ENCODE measurements around the gene ATP8B3.

ATP8B3 gene

DNA sequence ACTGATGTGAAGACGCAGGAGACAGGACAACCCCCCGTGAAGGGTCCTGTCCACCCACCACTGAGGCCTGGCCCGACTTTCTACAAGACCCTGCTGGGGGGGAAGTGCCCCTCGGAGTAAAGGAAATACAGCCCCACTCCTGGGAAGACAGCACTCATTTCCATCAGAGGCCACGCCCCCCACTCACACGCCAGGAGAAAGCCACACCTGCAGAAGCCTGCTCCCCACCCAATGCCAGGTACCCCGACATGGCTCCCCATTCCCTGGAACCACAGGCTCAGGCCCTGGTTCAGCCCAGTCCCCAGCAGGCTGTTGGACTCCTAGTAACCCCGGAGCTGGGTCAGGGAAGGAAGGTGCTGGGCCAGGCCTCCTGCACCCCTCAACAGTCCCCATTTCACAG is 10.9 kb upstream of the ATP8B3 start:
- no peak for ATAC-seq (replicated peaks)
- Mint-ChIP-seq H3K27ac (no peak overlapping the region), H3K4me3 (no peak overlapping the region), H3K4me1 (peaks cover 8 to 11% of the 10 kb centered on the region in 2 donors), H3K36me3 (peaks cover 29 to 37% of the 10 kb centered on the region in 2 donors), H3K9me3 (no peaks in the 10 kb centered on the region), H3K27me3 (no peaks in the 10 kb centered on the region)
- DNase-seq, result no peak

- Mint-ChIP-seq H3K4me1 (peaks cover 8 to 11% of the 10 kb centered on the region in 2 donors), H3K27me3 (no peaks in the 10 kb centered on the region), H3K9me3 (no peaks in the 10 kb centered on the region), H3K36me3 (peaks cover 29 to 38% of the 10 kb centered on the region in 2 donors), H3K4me3 (no peak overlapping the region), H3K27ac (no peak overlapping the region)
- no peak for ATAC-seq (replicated peaks)
- DNase-seq, result no peak
These were observed 10.1 kb upstream of the ATP8B3 start for GRCh38 chr19:1822210-1822609.

GRCh38 chr19:1819341-1820255 is 7.5 kb upstream of the ATP8B3 start:
- Mint-ChIP-seq H3K4me3 (no peak overlapping the region), H3K27ac (no peak overlapping the region), H3K36me3 (peaks cover 36 to 42% of the 10 kb centered on the region in 2 donors), H3K27me3 (no peaks in the 10 kb centered on the region), H3K9me3 (no peaks in the 10 kb centered on the region), H3K4me1 (peaks cover 0 to 3% of the 10 kb centered on the region in 2 donors)
- no peak for DNase-seq
- ATAC-seq (replicated peaks), result no peak

GRCh38 chr19:1818549-1819195 is 6.6 kb upstream of the ATP8B3 start:
- peaks cover 2 to 5% of the 10 kb centered on the region in 2 donors for H3K4me1 Mint-ChIP-seq
- ATAC-seq (replicated peaks), result no peak
- H3K36me3 Mint-ChIP-seq, result peaks cover 35 to 36% of the 10 kb centered on the region in 2 donors
- H3K27ac Mint-ChIP-seq, result no peak overlapping the region
- no peaks in the 10 kb centered on the region for H3K9me3 Mint-ChIP-seq
- H3K27me3 Mint-ChIP-seq, result no peaks in the 10 kb centered on the region
- DNase-seq, result no peak
- no peak overlapping the region for H3K4me3 Mint-ChIP-seq

GRCh38 chr19:1817553-1818179 is 5.6 kb upstream of the ATP8B3 start:
- Mint-ChIP-seq H3K36me3 (peaks cover 32 to 35% of the 10 kb centered on the region in 2 donors), H3K27me3 (no peaks in the 10 kb centered on the region), H3K9me3 (no peaks in the 10 kb centered on the region), H3K4me3 (no peak overlapping the region), H3K4me1 (peaks cover 12 to 13% of the 10 kb centered on the region in 2 donors), H3K27ac (no peak overlapping the region)
- ATAC-seq (replicated peaks) (no peak), DNase-seq (no peak)

GRCh38 chr19:1816530-1817298 is 4.6 kb upstream of the ATP8B3 start:
- peaks cover 24 to 27% of the 10 kb centered on the region in 2 donors for H3K36me3 Mint-ChIP-seq

DNA sequence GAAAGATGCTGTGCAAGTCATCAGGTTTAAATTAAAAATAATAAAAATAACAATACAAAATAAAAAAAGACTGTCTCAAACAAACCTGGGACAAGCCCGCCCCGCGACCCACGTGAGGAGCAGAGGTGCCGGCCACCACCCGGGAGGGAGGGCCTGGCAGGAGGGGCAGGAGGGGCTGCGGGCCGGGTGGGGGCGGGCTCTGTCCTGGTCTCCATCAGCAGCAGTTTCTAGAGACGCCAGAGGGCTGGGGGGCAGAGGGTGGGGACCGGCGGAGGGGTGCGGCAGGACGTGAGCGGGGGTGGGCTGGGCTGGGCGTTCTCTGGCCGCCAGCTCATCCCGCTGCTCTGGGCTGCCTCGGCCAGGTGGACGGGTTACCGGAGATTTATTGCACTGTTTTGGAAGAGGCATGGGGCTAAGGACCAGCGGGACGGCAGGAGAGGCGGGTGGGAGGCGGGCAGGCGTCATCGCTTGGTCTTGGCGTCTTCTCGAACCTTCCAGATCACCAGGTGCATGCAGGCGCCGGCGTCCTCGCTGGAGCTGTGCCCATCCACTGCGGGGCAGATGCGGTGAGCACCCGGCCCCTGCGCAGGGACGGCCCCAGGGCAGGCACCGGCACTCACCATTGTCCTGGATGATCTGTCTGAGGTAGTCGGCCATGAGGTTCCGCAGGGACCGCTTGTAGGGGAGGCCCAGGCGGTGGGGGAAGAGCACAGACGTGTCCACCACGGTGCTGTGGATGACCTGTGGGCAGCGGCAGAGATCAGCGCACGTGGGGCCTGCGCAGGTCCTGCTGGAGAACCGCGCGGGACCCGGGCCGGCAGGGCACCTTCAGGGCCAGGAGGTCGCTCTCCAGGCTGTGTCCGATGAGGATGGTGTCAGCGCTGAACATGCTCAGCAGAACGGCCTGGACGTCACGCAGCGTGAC is 3.8 kb upstream of the ATP8B3 start:
- ATAC-seq (replicated peaks) (no peak), DNase-seq (no peak)
- no peak overlapping the region for H3K4me3 Mint-ChIP-seq
- no peaks in the 10 kb centered on the region for H3K27me3 Mint-ChIP-seq
- peaks cover 18 to 20% of the 10 kb centered on the region in 2 donors for H3K4me1 Mint-ChIP-seq
- no peaks in the 10 kb centered on the region for H3K9me3 Mint-ChIP-seq
- peaks cover 18 to 21% of the 10 kb centered on the region in 2 donors for H3K36me3 Mint-ChIP-seq
- H3K27ac Mint-ChIP-seq, result no peak overlapping the region

More at GRCh38 chr19:1816530-1817298, 4.6 kb upstream of the ATP8B3 start:
- Mint-ChIP-seq H3K27ac (no peak overlapping the region), H3K4me3 (no peak overlapping the region), H3K27me3 (no peaks in the 10 kb centered on the region), H3K9me3 (no peaks in the 10 kb centered on the region), H3K4me1 (peaks cover 17 to 18% of the 10 kb centered on the region in 2 donors)
- DNase-seq (no peak), ATAC-seq (replicated peaks) (no peak)

DNA sequence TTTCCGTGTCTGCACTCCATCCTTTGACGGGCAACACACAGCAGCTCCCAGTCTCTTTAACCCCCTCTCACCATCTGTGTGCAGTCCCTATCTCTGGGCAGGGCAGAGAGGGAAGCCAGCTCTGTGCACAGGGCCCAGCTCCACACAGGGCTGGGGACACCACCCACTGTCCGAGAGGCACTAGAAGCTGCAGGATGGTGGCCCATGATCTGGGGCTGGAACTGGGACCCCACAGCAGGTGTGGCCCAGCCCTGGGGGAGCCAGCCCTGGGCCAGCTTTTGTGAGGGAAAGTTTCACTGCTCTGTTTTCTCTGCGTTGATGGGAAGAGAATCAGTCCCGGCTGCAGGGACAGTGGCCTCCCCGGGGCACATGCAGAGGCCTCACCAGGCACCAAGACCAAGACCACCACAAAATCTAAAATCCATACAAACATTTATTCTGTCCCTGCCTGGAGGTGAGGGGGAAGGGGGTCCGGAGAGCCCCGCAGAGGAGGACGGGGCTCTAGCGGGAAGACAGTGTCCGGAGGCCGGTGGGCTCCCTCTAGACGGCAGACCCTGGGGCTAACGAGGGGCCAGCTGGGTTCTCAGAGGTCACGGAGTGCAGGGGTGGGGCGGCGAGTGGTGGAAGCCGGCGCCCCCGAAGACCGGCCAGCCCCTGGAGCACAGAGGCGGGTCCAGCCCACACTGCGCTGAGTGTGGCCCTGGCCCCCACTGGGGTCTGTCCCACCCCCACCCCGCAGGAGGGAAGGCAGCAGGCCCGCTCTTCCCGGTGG is 2.9 kb upstream of the ATP8B3 start:
- peak overlapping the region; percentile 42 for H3K27ac Mint-ChIP-seq
- DNase-seq, result no peak
- no peaks in the 10 kb centered on the region for H3K27me3 Mint-ChIP-seq
- H3K36me3 Mint-ChIP-seq, result peaks cover 13 to 14% of the 10 kb centered on the region in 2 donors
- H3K4me3 Mint-ChIP-seq, result no peak overlapping the region
- peaks cover 17 to 18% of the 10 kb centered on the region in 2 donors for H3K4me1 Mint-ChIP-seq
- no peaks in the 10 kb centered on the region for H3K9me3 Mint-ChIP-seq
- no peak for ATAC-seq (replicated peaks)

DNA sequence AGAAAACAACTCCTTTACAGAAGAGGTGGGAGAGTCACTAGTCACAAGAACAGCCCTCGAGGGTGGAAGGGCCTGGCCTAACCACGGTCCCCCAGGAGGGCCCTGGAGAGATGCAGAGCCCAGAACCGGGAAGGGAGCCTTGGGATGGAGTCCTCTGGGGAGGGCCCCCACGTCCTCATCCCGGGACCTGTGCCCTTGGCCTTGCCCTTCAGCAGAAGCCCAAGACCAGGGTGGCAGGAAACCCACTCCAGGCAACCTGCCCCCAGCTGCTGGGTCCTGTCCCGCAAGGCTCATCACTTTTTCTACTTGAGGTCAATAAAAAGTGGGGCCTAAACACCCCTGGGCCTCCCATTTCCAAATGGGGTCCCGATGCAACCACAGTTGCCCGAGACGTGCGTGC is 2.3 kb upstream of the ATP8B3 start:
- no peak for ATAC-seq (replicated peaks)
- Mint-ChIP-seq H3K9me3 (no peaks in the 10 kb centered on the region), H3K27me3 (no peaks in the 10 kb centered on the region), H3K4me1 (peaks cover 17 to 18% of the 10 kb centered on the region in 2 donors), H3K4me3 (no peak overlapping the region), H3K27ac (no peak overlapping the region), H3K36me3 (peaks cover 13 to 14% of the 10 kb centered on the region in 2 donors)
- no peak for DNase-seq

- Mint-ChIP-seq H3K4me1 (peaks cover 17 to 18% of the 10 kb centered on the region in 2 donors), H3K27ac (peak overlapping the region; percentile 68), H3K27me3 (no peaks in the 10 kb centered on the region), H3K36me3 (peaks cover 13 to 14% of the 10 kb centered on the region in 2 donors), H3K9me3 (no peaks in the 10 kb centered on the region), H3K4me3 (peak overlapping the region; percentile 85 to 92)
- DNase-seq (no peak), ATAC-seq (replicated peaks) (no peak)
These were observed 1.4 kb upstream of the ATP8B3 start for GRCh38 chr19:1813192-1814182.

DNA sequence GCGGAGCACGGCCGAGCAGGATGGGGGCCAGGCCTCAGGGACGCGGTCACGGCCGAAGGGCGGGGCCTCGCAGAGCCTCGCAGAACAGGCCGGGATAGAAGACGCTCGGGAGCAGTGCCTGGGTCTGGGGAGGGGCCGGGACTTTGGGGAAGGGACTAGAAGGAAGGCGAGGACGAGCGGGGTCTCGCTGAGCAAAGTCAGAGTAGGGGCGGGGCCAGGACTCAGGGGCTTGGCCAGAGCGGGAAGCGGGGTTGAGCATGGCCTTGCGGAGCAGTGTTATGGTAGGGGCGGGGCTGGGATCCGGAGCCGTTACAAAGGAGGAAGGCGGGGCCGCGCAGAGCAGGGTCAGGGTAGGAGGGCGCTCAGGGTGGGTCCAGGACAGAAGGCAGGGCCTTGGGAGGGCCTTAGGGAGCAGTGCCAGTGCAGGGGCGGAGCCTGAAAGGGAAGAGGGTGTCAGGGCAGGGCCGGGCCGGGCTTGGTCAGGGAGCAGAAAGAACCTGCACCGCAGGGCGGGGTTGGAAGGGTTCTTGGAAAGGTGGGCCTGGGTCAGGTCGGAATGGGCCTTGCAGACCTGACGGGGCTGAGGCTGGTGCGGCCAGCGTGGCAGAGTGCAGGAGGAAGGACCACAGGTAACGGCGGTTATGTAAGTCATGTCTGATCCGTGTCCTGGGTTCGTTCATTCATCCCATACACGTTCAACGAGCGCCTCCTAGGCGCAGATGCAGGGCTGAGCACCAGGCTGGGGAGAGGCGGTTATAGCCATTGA is 533 bp upstream of the ATP8B3 start:
- DNase-seq (peak; percentile 87), ATAC-seq (replicated peaks) (peak; percentile 90 to 92)
- no peaks in the 10 kb centered on the region for H3K9me3 Mint-ChIP-seq
- H3K27me3 Mint-ChIP-seq, result no peaks in the 10 kb centered on the region
- peaks cover 17 to 18% of the 10 kb centered on the region in 2 donors for H3K4me1 Mint-ChIP-seq
- H3K36me3 Mint-ChIP-seq, result peaks cover 9 to 14% of the 10 kb centered on the region in 2 donors
- peak overlapping the region; percentile 68 for H3K27ac Mint-ChIP-seq
- peak overlapping the region; percentile 85 to 92 for H3K4me3 Mint-ChIP-seq

All from stimulated activated naive B cell treated with anti-CD40 and anti-IgM and Interleukin-4, amounts not matched to agents 10 μg/mL and 1 μg/mL and 100 μg/mL, for 72 hours (primary cell).